GM18867 (cell line): ENCODE results near the gene PLEKHG4B.
"Not testable (repeated sequence)": the region's sequence is repeated elsewhere in the genome, so short reads cannot be mapped to it uniquely, and the experiment has no call there.

ENCODE experiments used
- ATAC-seq: cut with Tn5 transposase; IDR thresholded peaks from one replicate; pipeline ENCODE4 v1.9.1; 2021; ENCODE audit warnings: mild to moderate bottlenecking, moderate library complexity; ENCODE audit not compliant: unreplicated experiment

Gene PLEKHG4B

GRCh38 chr5:197892-198489 is 106.0 kb downstream of the PLEKHG4B start:
- ATAC-seq = no peak

GRCh38 chr5:198516-199196 is 106.7 kb downstream of the PLEKHG4B start:
- ATAC-seq = no peak

DNA sequence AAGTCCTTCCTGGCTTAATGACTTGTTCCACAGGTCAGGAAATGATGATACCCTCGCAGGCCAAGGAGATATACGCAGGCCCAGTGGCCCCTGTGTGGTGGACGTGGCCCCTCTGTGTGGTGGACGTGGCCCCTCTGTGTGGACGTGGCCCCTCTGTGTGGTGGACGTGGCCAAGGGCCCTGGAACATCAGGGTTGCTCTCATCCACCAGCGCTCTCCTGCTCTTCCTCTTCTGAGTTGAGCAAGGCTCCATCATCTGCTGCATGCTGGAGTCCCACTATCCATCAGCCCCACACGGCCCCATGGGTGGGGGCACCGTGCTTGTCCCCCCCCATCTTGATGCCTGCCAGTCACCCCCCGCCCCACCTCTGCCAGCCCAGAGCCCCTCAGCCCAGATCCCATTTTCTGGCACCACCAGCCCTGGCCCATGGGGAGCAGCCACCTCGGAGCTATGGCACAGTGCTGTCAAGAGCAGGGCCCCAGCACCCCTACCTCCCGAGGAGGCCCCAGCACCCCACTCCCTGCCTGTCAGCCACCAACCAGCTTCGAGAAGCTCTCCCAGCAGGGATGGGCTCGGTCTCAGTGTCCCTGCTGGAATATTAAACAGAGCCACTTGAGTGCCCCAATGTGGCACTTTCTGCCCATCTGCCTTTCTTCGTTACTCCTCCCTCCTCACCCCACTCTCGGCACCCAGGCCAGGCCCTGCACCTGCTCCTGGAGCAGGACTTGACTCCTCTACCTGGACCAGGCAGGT is 107.4 kb downstream of the PLEKHG4B start:
- no peak for ATAC-seq

DNA sequence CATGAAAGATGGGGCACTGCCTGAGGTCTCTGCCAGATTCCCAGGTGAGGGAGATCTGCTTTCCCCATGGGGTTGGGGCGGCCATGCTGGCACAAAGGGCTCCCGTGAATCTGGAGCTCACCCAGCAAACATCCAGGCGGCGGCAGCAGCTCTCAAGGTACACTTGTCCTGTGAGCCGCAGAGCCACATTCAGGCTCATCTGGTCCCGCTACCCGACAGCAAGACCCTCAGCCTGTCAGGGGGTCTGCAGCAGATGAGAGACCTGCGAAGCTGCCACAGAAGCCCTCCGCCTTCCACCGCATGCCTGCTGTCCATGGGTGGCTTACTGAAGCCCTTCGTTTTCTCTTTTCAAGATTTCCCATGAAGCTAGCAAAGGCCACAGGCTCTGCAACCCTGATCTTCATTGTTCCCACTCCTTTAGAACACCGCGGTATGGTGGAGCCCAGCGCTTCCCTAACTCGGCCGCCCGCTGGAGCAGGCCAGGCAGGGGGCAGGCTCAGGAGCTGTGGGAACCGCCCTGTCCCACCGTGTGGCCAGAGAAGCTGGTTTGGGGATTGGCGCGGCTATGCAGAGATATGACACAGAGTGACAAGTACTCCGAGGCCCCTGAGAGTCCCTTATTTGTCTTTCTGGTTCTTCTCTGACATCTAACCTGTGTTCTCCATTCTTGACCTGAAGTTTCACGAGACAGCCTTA is 108.1 kb downstream of the PLEKHG4B start:
- ATAC-seq = no peak

- ATAC-seq = no peak
Measured at GRCh38 chr5:200985-201384, 109.0 kb downstream of the PLEKHG4B start.

- no peak for ATAC-seq
Measured at GRCh38 chr5:201672-202071, 109.7 kb downstream of the PLEKHG4B start.

DNA sequence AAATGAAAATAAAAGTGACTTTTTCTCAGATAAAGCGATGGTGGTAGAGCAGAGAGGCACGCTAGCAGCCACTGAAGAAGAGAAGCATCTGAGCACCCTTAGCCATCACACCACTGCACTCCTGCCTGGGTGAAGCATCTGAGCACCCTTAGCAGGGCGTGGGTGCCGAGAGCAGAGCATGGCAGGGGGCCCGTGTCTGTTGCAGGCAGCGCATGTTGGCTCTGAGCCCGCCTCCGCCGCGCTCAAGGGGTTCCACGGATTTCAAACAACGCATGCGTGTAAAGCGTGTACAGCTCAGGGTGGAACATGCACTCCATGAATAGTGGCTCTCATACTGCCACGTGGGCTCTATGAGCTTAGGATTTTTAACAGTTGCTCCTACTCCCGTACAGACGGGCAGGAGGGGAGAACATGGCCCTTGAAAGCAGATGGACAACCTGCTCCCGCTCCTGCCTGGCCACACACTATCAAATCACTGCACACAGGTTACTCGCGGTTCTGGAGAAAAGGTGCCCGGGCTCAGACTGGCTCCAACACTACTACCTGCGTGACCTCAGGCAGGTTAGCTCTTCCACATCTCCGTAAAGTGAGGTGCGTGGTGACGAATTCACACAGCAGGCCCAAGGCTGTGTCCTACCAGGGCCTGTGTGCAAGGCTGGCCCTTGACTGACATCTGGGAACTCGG is 111.4 kb downstream of the PLEKHG4B start:
- no peak for ATAC-seq

DNA sequence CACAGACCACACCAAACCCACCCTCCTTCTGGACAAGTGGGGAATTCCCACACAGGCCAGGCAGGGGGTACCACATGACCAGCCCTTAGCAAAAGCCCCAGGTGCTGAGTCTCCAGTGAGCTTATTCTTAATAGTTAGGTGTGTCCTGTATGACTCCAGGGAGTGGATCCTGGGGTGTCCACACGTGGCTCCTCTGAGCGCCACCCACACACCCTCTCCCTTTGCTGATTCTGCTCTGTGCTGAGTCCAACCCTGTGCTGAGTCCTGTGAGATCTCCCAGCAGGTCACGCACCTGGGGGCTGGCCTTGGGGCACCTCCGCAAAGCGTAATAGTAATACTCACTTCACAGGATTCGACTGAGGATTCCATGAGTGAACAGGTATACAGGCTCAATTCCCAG is 112.0 kb downstream of the PLEKHG4B start:
- no peak for ATAC-seq

- ATAC-seq = no peak
Measured at GRCh38 chr5:204462-204861, 112.5 kb downstream of the PLEKHG4B start.

GRCh38 chr5:204966-205670 is 113.2 kb downstream of the PLEKHG4B start:
- ATAC-seq = no peak

GRCh38 chr5:206406-206805 is 114.4 kb downstream of the PLEKHG4B start:
- no peak for ATAC-seq

- ATAC-seq = no peak
Measured at GRCh38 chr5:206927-207536, 115.1 kb downstream of the PLEKHG4B start.

DNA sequence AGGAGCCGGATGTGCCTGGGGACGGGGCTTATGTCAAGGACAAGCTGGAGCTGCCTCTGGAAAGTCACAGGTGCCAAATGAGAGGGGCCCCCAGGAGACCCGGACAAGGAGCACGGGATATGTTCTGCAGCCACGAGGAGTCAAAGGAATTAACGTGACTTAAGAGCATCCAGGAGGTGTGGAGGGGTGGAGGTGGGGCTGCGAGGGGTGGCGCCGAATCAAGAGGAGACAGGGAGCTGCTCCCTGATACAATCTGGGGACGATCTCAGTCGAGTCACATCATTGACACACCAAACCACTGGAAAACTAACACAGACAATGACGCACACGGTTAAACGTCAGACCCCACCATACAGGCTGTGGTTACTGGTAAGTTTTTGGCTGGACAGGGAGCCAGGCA is 115.6 kb downstream of the PLEKHG4B start:
- ATAC-seq = no peak

GRCh38 chr5:208449-209114 is 116.6 kb downstream of the PLEKHG4B start:
- no peak for ATAC-seq

GRCh38 chr5:213803-214395 is 121.9 kb downstream of the PLEKHG4B start:
- no peak for ATAC-seq

DNA sequence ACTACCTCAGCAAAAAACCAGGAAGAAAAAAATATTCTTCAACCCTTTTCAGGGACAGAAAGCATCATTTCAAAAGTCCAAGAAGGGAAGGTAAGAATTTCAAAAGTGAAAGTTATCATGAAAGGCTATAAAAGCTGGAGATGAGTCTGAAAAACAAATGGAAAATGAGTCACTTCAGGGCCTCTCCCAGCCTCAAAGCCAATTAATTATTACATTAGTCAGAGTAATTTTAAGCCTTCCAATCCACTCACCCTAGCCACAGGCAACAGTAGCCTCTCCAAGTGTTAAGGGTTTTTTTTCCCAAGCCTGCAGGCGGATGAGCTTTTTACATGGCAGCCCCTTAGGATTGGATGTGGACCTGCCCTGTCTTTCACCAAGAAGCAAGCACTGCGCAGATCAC is 123.3 kb downstream of the PLEKHG4B start:
- ATAC-seq = not testable (repeated sequence)

DNA sequence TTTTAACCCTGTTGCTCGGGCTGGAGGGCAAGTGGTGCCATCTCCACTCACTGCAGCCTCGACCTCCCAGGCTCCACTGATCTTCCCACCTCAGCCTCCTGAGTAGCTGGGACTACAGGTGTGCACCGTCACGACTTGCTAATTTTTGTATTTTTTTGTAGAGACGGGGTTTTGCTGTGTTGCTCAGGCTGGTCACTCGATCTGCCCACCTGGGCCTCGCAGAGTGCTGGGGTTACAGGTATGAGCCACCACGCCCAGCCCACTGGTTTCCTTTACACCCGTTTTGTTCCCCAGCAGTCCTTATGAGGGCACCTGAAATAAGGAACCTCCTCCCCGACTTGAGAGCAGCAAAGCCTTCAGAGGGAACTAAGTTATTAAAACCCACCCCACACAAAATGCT is 124.1 kb downstream of the PLEKHG4B start:
- ATAC-seq = not testable (repeated sequence)

DNA sequence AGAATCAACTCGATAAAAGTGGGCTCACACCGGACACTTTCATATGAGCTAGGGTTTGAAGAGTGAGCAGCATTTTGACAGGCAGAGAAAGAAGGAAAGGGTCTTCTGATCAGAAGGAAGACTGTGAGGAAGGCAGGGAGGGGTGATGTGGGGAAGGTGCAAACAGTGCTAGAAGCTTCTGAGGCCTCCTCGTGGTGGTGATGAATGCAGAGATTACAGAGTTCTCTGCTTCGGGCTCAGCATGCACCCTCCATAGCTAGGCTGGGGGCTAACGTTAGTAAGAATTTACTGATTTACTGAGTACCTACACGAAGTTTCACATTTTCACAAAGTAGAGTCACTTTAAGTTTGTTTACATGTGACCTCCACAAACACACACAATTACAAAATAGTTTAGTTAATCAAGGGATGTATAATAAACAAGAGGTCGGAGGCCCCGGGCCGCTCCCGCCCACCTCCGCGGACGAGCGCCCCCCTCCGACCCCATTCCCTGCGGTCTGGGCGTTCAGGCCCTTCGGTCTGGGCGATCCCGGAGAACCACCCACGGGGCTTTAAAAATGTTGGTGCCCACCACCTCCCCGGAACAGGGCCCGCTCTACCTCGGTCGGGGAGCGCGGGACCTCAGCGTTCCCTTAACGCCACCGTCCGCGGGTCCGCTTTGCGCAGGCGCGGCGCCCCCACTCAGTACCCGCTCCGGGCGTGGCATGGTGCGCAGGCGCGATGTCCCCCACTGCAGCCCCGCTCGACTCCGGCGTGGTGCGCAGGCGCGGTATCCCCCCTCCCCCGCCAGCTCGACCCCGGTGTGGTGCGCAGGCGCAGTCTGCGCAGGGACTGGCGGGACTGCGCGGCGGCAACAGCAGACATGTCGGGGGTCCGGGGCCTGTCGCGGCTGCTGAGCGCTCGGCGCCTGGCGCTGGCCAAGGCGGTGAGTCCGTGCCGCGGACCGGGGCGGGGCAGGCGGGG is 125.8 kb downstream of the PLEKHG4B start, which contains the start of the genes CCDC127 and SDHA:
CCDC127 (minus strand) TSS at position 660 of the 963 bp plus-strand sequence. CDS start 1,304 bp downstream, outside the sequence.
SDHA (plus strand) TSS at position 827 of the 963 bp plus-strand sequence; CDS start at position 863, 36 bp downstream.
- ATAC-seq = peak; percentile 80
